ENCODE measurements around the gene CCDC97.
"Not testable (repeated sequence)": the region's sequence is repeated elsewhere in the genome, so short reads cannot be mapped to it uniquely, and the experiment has no call there.

CCDC97 gene

GRCh38 chr19:41346916-41347315, 36.9 kb downstream of the CCDC97 start:
- DNase-seq, result not testable (repeated sequence)

- no peak for DNase-seq
These were observed 40.9 kb downstream of the CCDC97 start for GRCh38 chr19:41350735-41351338.

- peak; percentile 70 for DNase-seq
These were observed 41.6 kb downstream of the CCDC97 start for GRCh38 chr19:41351339-41352245.

GRCh38 chr19:41352279-41352608, 42.3 kb downstream of the CCDC97 start:
- no peak for DNase-seq

GRCh38 chr19:41352609-41353465, 42.9 kb downstream of the CCDC97 start:
- DNase-seq, result peak; percentile 67

GRCh38 chr19:41353466-41354342, 43.7 kb downstream of the CCDC97 start, which contains the start of gene TGFB1:
Gene TGFB1, minus strand, starts transcription at chr19:41353922. Its CDS starts 878 bp downstream, at chr19:41353044.
- peak; percentile 91 for DNase-seq

- no peak for DNase-seq
These were observed 44.5 kb downstream of the CCDC97 start for GRCh38 chr19:41354343-41354953.

GRCh38 chr19:41355035-41355434, 45.1 kb downstream of the CCDC97 start:
- DNase-seq, result no peak

GRCh38 chr19:41355802-41356201, 45.8 kb downstream of the CCDC97 start:
- no peak for DNase-seq

GRCh38 chr19:41356984-41357739, 47.2 kb downstream of the CCDC97 start:
- DNase-seq, result no peak

- DNase-seq, result no peak
These were observed 47.8 kb downstream of the CCDC97 start for GRCh38 chr19:41357746-41358145.

GRCh38 chr19:41359741-41360140, 49.8 kb downstream of the CCDC97 start:
- no peak for DNase-seq

- DNase-seq, result no peak
These were observed 52.3 kb downstream of the CCDC97 start for GRCh38 chr19:41362143-41362847.

- no peak for DNase-seq
These were observed 53.4 kb downstream of the CCDC97 start for GRCh38 chr19:41363371-41363752.

GRCh38 chr19:41363753-41364523, 54.0 kb downstream of the CCDC97 start, which contains the start of gene B9D2:
Gene B9D2, minus strand, starts transcription at chr19:41364149. Its CDS starts 630 bp downstream, at chr19:41363519.
- peak; percentile 97 for DNase-seq

GRCh38 chr19:41364524-41365391, 54.8 kb downstream of the CCDC97 start:
- DNase-seq, result no peak

- no peak for DNase-seq
These were observed 56.1 kb downstream of the CCDC97 start for GRCh38 chr19:41366089-41366488.

- no peak for DNase-seq
These were observed 57.9 kb downstream of the CCDC97 start for GRCh38 chr19:41367848-41368301.
